Brain pericyte (primary cell): ENCODE measurements around the gene AP4M1.
"Not testable (repeated sequence)": the region's sequence is repeated elsewhere in the genome, so short reads cannot be mapped to it uniquely, and the experiment has no call there.

Experiments used
- DNase-seq: peaks from one replicate; pipeline ENCODE4 v3.0.0-alpha.2; 2012; ENCODE audit warnings: low read depth, low spot score

The AP4M1 gene

DNA sequence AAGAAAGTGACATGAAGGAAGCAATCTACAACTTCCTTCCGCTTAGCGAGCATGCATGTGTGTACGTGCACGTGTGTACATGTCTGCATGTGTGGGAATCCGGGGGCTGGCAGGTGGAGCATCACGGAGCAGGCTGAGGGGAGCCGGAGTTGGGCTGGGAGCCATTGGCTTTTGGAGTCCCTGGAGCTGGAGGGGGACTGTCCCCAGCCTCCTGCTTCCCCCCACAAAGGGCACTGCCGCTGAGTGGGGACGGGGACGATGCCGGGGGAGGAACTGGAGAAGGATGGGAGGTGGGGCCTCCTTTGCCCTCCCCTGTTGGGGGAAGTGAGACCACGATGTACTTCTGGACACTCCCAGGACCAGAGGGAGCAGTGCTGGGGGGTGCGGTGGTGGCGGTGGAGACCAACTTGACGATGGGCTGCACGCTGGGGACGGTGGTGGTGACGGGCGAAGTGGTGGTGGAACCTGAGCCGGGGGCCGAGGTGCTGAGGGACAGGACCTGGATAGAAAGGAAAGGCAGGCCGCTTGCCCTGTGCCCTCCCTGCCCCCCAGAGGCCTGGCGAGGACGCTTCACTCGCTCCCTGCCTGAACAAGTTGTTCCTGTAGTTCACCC is 5.8 kb downstream of the AP4M1 start:
- DNase-seq: no peak

DNA sequence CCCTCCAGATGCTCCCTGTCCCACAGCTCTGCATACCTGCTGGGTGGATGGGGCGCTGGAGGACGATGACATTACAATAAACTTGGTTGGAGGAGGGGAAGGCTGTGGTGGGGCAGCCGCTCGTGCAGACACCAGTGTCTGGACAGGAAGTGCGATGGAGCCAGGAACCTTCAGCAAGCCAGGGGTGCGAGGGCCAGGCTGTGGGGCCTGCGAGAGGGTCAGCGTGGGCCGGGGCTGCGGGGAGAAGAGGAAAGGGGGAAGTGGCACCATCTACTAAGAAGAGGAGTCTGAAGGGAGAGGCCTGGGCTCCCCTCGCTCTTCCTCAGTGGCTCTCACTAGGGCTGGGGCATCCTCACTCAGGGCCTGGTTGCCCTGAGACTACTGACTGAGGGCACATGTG is 6.4 kb downstream of the AP4M1 start:
- no peak for DNase-seq

DNA sequence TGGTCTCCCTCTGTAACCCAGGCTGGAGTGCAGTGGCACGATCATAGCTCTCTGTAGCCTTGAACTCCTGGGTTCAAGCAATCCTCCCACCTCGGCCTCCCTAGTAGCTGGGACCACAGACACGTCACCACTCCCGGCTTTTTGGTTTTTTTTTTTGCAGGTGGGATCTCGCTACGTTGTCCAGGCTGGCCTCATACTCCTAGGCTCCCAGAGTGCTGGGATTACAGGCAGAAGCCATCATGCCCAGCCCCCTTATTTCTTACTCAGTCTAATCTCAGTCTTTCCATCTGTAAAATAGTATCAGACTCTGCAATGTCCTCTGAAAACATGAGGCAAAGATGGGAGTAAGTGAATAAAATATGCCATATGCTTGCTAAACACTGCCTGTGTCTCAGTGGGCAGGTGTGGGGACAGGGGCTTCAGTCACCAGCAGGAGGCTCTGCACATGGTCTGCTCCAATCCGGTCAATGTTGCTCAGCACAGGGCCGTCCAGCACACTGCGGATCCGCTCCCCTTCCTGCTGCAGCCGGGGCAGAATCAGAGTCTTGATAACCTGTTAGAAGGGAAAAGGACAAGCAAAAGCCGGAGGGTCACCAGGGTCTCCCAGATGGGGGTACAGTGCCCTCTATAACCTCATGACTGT is 8.2 kb downstream of the AP4M1 start:
- DNase-seq: no peak

DNA sequence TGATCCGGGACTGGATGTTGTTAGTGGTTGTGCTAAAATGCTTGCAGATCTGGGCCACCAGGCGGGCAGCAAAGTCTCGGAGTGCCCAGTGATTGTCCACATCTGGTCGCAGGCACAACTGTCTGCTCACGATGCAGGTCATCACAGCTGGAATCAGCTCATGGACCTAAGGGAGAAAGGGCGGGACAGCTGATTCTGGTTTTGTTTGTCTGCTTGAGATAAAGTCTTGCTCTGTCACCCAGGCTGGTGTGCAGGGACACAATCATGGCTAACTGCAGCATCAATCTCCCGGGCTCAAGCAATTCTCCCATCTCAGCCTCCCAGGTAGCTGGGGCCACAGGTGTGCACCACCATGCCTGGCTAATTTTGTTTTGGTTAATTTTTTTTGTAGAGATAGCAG is 9.7 kb downstream of the AP4M1 start:
- DNase-seq: no peak

DNA sequence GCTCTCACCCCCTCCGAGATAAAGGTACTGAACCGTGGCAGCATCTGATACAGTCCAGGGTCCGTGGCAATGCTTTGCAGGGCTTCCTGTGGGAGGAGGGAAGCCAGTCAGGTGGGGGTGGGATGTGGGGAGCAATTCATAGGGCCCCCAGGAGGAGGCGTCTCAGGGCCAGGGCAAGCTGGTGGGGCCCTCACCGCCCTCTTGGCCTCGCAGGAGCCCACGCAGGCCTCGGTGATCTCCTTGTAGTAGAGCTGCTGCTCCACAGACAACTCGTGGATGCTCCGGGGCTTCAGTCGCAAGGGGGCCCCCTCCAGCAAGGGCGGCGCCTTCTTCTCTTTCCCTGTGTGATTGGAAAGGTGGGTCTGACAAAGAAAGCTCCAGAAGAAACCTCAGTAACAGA is 10.5 kb downstream of the AP4M1 start:
- DNase-seq: no peak

DNA sequence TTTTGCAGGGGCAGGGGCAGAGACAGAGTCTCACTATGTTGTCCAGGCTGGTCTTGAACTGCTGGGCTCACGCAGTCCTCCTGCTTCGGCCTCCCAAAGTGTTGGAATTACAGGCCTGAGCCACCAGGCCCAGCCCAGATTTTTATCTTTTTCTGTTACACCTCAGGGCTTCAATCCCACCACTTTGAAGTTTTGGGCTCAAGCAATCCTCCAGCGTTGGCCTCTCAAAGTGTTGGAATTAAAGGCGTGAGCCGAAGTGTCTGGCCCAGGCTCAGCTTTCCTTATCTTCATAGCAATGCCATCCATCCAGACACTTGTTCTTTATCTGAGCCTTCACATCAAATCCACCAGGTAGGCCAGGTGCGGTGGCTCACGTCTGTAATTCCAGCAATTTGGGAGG is 13.6 kb downstream of the AP4M1 start:
- DNase-seq: no peak

DNA sequence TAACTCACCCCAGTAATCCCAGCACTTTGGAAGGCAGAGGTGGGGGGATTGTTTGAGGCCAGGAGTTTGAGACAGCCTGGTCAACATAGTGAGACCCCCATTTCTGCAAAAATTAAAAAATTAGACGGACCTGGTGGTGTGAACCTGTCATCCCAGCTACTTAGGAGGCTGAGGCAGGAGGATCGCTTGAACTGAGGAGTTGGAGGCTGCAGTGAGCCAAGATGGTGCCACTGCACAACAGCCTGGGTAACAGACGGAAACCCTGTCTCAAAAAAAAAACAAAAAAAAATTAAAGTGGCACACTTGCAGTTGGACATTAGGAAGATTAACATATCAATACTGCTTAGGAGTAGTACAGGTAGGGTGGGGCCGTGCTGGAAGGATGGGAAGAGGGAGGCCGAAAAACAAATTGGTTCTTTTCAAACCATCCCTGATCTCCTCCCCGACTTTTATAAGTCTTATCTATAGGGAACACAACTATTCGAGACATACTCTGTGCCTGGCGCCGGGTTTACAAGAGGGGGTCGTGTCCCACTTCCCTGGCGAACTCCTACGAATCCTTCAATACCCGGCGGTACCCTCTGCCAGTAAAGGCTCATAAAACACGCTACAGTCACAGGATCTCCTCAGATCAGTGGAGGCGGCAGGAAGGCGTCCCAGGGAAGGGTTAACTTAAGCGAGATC is 17.1 kb downstream of the AP4M1 start:
- DNase-seq: no peak

DNA sequence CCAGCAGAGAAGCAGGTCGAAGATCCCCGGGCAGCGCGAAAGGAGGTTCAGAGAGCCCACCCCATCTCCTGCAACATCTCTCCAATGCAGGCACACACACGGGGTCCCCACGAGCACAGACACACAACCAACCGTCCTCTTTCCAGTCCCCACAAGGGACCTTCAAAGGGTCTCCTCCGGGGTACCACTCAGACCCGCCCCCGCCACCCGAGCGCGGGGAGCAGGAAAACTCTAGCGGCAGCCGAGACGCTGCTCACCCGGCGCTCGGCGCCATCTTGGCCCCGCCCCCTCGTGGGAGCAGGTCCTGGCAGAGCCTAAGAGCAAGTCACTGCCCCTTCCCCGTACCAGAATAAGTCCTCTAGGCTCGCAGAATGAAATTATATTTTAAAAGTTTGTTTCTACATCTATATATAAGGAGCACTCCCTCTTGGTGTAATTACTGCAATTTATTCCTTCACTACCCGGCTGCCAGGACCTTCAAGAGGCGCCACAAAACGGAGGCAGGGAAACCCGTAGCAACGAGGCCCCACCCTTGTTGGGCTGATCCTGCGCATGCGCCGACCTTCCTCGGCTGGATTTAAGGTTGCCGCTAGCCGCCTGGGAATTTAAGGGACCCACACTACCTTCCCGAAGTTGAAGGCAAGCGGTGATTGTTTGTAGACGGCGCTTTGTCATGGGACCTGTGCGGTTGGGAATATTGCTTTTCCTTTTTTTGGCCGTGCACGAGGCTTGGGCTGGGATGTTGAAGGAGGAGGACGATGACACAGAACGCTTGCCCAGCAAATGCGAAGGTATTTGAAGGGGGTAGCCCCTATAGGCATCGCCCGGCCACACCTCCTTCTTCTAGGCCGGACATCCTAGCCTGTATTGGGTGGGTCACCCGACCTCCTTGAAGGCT is 17.9 kb downstream of the AP4M1 start, which contains the start of the genes CNPY4 and TAF6:
Gene CNPY4 (plus strand): TSS at position 563 of the 898 bp plus-strand sequence. CDS start 111 bp downstream, at position 674.
Gene TAF6 (minus strand): TSS at position 287 of the 898 bp plus-strand sequence. CDS start 5,149 bp downstream, outside the sequence.
- DNase-seq: peak; percentile 87

DNA sequence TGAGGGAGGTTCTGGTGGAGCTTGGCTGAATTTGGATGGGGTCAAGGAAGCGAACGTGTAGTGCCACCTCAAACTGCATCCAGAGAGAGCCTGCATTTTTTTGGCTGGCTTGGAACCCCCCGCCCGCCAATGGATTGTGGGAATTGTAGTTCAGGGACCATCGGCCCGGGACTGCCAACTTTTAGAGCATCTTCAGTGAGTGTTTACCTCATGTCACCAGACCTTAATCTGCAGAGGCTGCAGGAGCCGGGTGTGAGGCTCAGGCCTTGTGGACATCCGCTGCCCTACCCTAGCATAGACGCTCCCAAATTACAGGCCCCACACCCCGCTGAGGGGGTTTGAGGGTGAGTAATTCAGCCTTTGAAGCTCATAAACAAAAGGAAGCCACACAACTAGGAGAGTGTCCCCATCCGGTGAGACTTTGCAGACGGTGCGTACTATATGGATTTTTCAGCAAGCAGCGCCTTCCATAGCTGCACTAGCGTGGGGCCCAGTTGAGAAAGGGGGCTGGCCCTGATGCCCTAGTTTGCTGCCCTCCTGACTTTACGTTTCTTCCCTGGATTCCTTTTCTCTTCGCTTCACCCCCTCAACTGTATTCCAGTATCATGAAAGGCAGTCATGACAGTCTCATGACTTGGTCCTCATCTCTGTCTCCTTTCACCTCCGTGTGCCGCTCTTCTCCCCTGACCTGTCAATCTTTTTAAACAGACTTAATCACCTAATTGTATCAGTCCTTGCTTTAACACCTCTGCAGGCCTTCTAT is 18.7 kb downstream of the AP4M1 start:
- DNase-seq: no peak

DNA sequence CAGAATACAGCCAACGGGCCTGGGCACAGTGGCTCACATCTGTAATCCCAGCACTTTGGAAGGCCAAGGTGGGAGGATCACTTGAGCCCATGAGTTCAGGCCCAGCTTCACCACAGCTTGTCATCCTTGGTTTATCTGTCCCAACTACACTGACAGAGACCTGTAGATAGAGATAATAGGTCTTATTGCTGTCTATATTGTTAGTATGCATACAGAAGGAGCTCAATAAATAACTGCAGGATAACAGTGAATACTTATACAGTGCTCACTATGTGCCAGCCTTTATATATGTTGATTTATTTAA is 19.2 kb downstream of the AP4M1 start:
- no peak for DNase-seq

DNA sequence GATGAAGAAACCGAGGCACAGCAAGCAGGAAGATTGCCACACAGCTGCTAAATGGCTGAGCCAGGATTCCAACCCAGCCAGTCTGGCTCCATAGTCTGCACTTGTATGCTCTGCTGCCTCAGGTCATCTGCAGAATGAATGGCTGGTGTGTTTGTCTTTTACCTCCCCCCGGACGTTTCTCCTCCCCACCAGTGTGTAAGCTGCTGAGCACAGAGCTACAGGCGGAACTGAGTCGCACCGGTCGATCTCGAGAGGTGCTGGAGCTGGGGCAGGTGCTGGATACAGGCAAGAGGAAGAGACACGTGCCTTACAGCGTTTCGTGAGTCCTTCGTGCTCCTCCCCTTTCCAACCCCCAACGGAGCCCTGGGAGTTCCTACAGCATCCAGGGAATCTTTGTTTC is 20.6 kb downstream of the AP4M1 start:
- DNase-seq: no peak

DNA sequence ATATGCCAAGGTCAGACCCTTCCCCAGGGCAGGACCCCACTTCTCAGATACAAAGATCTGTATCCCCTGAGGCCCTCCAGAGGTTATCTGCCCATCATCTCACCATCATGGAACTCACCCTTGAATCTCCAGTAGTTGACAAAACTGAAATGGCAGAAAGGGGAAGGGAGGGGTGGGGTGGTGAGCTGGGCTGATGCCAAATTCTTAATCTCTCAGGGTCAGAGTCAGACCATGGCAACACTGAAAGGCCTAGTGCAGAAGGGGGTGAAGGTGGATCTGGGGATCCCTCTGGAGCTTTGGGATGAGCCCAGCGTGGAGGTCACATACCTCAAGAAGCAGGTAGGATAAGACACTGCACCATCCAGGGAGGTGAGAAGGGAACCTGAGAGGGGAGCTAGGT is 21.1 kb downstream of the AP4M1 start:
- DNase-seq: no peak

DNA sequence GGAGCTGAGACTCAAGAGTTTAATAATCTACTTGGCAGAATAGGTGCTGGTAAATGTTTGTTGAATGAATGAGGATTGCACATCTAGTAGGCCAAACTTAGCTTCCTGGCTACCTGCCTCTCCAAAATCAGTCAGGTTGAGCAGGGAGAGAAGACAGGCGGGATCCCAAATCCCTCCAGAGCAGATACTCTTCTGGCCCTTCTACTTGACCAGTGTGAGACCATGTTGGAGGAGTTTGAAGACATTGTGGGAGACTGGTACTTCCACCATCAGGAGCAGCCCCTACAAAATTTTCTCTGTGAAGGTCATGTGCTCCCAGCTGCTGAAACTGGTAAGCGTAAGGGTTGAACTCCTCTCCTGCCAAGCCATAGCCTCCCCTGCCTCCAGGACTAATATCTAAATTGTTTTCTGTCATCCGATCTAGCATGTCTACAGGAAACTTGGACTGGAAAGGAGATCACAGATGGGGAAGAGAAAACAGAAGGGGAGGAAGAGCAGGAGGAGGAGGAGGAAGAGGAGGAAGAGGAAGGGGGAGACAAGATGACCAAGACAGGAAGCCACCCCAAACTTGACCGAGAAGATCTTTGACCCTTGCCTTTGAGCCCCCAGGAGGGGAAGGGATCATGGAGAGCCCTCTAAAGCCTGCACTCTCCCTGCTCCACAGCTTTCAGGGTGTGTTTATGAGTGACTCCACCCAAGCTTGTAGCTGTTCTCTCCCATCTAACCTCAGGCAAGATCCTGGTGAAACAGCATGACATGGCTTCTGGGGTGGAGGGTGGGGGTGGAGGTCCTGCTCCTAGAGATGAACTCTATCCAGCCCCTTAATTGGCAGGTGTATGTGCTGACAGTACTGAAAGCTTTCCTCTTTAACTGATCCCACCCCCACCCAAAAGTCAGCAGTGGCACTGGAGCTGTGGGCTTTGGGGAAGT is 23.1 kb downstream of the AP4M1 start:
- DNase-seq: no peak

DNA sequence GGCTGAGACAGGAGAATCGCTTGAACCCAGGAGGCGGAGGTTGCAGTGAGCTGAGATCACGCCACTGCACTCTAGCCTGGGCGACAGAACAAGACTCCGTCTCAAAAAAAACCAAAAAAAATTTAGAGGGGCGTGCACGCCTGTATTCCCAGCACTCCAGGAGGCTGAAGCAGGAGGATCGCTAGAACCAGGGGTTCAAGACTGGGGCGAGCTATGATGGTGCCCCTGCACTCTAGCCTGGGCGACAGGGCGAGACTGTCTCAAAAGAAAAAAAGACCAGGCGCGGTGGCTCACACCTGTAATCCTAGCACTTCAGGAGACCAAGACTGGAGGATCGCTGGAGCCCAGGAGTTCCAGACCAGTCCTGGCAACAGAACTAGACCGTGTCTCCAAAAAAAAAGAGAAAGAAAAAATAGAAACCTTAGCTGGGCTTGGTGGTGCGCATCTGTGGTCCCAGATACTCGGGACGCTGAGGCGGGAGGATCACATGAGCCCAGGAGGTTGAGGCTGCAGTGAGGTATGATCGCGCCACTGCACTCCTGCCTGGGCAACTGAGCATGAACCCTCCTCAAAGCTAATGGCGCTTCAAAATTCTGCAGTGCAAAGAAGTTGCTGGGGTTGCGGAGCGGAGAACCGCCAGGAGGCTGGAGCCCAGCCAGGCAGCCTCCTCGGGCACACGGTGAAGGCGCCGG is 24.9 kb downstream of the AP4M1 start:
- DNase-seq: no peak

DNA sequence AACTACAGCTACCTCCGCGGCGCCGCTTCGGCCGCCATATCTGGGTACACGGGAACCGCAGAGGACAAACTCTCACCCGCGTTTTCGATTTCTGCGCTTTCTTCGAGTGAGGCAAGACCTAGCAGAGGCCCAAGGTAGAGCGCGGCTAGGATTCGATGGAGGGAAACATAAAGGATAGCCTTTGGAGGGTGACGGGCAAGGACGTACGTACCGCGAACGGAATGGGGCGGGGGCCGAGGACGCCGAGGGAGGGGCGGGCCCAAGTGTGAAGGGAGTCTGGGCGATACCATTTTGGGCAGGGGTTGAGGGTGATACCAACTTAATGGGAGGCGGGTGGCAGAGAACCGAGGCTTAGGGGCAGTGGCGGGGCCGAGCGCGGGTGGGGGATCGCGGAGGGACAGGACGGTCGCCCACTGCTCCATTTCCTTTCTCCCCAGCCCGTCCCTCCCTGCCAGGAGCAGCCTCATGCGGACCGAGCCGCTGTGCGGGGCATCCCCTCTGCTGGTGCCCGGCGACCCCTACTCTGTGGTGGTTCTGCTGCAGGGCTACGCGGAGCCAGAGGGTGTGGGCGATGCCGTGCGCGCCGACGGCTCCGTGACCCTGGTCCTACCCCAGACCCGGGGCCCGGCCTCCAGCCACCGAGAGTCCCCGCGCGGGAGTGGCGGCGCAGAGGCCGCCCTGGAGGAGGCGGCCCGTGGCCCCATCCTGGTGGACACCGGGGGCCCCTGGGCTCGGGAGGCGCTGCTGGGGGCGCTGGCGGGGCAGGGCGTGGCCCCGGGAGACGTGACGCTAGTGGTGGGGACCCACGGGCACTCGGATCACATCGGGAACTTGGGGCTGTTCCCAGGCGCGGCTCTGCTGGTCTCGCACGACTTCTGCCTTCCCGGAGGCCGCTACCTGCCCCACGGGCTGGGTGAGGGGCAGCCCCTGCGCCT is 25.8 kb downstream of the AP4M1 start, which contains the start of gene MBLAC1:
Gene MBLAC1 (plus strand): TSS at position 37 of the 935 bp plus-strand sequence. CDS start 429 bp downstream, at position 466.
- peak; percentile 75 for DNase-seq

DNA sequence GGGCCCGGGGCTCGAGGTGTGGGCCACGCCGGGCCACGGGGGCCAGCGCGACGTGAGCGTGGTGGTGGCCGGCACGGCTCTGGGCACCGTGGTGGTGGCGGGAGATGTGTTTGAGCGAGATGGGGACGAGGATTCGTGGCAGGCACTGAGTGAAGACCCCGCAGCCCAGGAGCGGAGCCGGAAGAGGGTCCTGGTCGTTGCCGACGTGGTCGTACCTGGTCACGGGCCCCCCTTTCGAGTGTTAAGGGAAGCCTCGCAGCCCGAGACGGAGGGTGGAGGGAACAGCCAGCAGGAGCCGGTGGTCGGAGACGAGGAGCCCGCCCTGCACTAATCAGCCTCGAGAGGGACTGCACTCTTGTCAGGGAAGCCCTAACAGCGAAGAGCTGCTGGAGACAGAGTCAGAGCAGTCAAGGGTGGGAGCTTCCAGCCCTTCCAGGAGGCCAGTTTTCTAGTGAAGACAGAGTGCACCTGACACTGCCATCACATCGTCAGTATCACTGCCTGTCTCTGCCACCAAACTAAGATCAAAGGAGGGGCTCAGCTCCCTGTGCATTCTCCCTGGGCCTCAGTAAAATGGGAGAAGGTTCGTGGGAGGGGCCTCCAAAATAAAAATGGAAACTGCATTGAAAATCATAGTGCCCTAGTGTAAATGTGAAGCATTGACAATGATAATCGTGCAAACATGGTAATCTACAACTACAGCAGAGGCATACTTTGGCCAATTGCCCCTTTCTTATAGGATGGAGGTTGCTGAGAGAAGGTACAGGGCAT is 26.6 kb downstream of the AP4M1 start:
- no peak for DNase-seq

DNA sequence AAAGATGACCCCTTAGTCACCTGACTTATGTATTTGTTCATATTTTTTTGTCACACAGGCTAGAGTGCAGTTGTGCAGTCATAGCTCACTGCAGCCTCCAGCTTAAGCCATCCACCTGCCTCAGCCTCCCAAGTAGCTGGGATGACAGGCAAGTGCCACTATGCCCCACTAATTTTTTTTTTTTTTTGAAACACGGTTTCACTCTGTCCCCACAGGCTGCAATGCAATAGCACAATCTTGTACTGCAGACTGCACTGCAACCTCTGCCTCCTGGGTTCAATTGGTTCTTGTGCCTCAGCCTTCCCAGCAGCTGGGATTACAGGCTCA is 27.2 kb downstream of the AP4M1 start:
- no peak for DNase-seq

DNA sequence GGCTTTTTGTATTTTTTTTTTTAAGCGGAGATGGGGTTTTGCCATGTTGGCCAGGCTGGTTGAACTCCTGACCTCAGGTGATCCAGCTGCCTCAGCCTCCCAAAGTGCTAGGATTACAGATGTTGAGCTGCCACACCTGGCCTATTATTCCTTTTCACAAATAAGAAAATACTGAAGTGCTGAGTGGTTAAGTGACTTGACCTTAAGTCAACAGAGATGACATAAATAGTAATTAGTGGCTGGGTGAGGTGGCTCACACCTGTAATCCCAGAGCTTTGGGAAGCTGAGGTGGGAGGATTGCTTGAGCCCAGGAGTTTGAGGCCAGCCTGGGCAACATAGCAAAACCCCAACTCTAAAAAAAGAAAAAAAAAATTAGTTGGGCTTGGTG is 28.8 kb downstream of the AP4M1 start:
- not testable (repeated sequence) for DNase-seq
